Upper lobe of left lung (tissue), 4 donors: ENCODE measurements around the gene RBM4.

ENCODE experiments used
- CTCF ChIP-seq, 6 experiments: fragments of 450-650 bp in 4 of 6; fragments of 200-600 bp in 2 of 6; sonication (generic) in 2 of 6; IDR thresholded peaks; one replicate each; pipeline ENCODE4 v1.5.1; 2016 to 2019; ENCODE audit warnings: antibody characterized with exemption in 6 of 6
- EP300 ChIP-seq, 4 donors: sonication (generic); formaldehyde crosslinking; IDR thresholded peaks; one replicate each; pipeline ENCODE4 v1.5.1; 2017; ENCODE audit warnings: antibody characterized with exemption in 4 of 4, control low read depth in 2 of 4
- POLR2A ChIP-seq, 4 donors: fragments of 450-650 bp; IDR thresholded peaks; one replicate each; pipeline ENCODE4 v1.5.1; 2016 to 2017; ENCODE audit warnings: antibody characterized with exemption in 4 of 4, mild to moderate bottlenecking in 2 of 4
- POLR2AphosphoS5 ChIP-seq, 2 donors: sonication (generic); formaldehyde crosslinking; IDR thresholded peaks; one replicate each; pipeline ENCODE4 v1.5.1; 2017; ENCODE audit warnings: antibody characterized with exemption in 2 of 2

- TF ChIP-seq POLR2AphosphoS5 (IDR thresholded peaks at IDR 0.05) = peak; percentile 65 to 87
- peak in 3 of 4 donors; percentile 66 to 83 (median 81) for TF ChIP-seq POLR2A (IDR thresholded peaks at IDR 0.05)
- peak in 2 of 6 experiments; percentile 24 to 34 for TF ChIP-seq CTCF (IDR thresholded peaks at IDR 0.05)
- TF ChIP-seq EP300 (IDR thresholded peaks at IDR 0.05) = peak in 1 of 4 donors; percentile 34
Observed at GRCh38 chr11:66677599-66678375, 39.3 kb downstream of the RBM4 start, which contains the start of gene RBM4B.
